ENCODE data around the gene EIF4G1.

Gene EIF4G1

DNA sequence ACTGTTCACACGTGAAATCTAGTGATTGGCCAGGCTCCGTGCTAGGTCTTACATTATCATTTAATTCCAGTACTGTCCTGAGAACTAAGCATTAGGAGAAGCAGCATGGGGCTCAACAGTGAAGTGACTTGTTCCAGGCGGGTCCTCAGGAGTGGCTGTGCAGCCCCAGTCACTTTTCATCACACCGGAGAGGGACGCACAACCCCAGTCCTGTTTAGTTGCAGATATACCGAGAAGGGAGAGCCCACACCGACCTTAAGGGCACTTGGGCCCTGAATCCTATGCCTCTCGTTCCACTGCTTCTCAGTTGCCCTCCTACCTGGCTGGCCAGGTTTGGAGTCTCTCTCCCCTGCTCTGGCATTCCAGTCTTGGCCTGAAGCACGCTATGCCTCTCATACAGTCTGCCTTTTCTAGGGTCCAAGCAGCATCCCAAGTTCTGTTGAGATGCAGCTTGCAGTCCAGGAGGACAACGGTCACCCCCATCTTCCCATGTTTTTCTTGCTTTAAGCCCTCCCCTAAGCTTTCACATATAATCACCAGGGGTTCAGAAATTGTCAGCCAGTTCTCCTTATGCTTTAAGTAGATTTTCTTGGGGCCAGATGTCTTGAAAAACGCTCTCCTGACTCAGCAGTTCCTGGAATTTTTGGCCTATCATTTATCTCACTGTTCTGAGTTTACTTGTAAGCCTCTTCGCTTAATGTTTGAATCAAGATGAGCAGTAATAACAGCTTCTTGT lies 33.1 kb downstream of the EIF4G1 start:
- H3K36me3 ChIP-seq = peaks cover 30% of the 10 kb centered on the region
- TF ChIP-seq, protein P1, sequence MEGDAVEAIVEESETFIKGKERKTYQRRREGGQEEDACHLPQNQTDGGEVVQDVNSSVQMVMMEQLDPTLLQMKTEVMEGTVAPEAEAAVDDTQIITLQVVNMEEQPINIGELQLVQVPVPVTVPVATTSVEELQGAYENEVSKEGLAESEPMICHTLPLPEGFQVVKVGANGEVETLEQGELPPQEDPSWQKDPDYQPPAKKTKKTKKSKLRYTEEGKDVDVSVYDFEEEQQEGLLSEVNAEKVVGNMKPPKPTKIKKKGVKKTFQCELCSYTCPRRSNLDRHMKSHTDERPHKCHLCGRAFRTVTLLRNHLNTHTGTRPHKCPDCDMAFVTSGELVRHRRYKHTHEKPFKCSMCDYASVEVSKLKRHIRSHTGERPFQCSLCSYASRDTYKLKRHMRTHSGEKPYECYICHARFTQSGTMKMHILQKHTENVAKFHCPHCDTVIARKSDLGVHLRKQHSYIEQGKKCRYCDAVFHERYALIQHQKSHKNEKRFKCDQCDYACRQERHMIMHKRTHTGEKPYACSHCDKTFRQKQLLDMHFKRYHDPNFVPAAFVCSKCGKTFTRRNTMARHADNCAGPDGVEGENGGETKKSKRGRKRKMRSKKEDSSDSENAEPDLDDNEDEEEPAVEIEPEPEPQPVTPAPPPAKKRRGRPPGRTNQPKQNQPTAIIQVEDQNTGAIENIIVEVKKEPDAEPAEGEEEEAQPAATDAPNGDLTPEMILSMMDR (IDR thresholded peaks at IDR 0.05; ENCODE audit: low read depth, low read length) = no peak
- no peaks in the 10 kb centered on the region for H3K27me3 ChIP-seq (ENCODE audit: insufficient read depth, low read depth, severe bottlenecking)
- no peak overlapping the region for H3K4me3 ChIP-seq (ENCODE audit: low read depth, low read length)
- H3K9me3 ChIP-seq (ENCODE audit: severe bottlenecking) = no peaks in the 10 kb centered on the region
- no peak for DNase-seq
- peak overlapping the region; percentile 68 for H3K27ac ChIP-seq

DNA sequence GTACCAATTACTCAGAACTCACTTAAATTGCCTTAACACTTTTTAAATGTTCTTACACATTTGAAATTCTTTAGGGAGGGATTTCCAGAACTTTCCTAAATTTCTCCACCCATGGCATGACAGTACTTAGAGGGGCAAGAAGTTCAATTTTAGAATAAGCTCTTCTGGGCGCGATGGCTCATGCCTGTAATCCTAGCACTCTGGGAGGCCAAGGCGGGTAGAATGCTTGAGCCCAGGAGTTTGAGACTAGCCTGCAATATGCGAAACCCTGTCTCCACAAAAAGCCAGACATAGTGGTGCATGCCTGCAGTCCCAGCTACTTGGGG lies 33.6 kb downstream of the EIF4G1 start:
- Histone ChIP-seq H3K36me3 (peaks cover 34% of the 10 kb centered on the region), H3K27me3 (ENCODE audit: insufficient read depth, low read depth, severe bottlenecking) (no peaks in the 10 kb centered on the region), H3K4me3 (ENCODE audit: low read depth, low read length) (no peak overlapping the region; the same call in 1 of the 2 replicates), H3K27ac (peak overlapping the region; percentile 68), H3K9me3 (ENCODE audit: severe bottlenecking) (no peaks in the 10 kb centered on the region)
- DNase-seq = peak; percentile 33
- TF ChIP-seq, protein P1 (IDR thresholded peaks at IDR 0.05; ENCODE audit: low read depth, low read length) = no peak

DNA sequence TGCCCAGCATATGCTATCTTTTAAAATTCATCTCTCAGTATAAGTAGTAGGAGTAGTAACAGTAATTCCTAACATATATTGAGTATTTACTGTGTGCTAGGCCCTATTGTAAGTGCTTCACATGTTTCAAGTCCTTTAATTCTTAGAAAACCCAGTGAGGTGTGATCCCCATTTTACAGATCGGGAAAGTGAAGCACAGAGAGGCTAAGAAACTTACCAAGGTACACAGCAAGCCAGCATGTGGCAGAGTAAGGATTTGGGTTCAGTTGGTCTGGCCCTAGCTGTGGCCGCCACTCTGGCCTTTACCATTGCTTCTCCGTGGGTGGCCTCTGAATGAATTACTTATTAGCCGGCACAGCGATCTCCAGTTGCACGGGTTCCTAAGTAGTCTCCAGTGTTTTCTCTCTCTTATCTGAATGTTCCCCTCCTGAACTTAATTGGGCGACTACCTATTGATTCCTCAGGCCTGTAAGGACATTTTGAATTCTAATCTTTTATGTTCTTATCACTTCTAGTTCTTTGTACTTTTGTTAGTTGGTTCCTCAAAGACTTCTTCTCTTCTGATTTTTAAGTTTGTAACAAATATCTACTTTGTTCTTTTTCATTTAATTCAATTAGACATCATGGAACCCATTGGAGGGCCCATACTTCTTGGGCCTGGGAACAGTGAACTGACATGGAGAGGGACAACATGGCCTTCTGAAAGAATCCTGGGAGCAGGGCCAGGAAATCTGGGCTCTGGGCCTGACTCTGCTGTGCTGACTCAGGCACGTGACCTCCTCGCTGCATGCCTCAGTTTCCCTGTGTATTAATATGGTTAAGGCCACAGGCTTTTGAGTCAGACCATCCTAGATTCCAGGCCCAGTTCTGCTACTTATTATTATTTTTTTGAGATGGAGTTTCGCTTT lies 35.4 kb downstream of the EIF4G1 start:
- H3K27me3 ChIP-seq (ENCODE audit: insufficient read depth, low read depth, severe bottlenecking) = no peaks in the 10 kb centered on the region
- no peaks in the 10 kb centered on the region for H3K9me3 ChIP-seq (ENCODE audit: severe bottlenecking)
- peaks cover 38% of the 10 kb centered on the region for H3K36me3 ChIP-seq
- TF ChIP-seq, protein P1 (IDR thresholded peaks at IDR 0.05; ENCODE audit: low read depth, low read length) = no peak
- no peak for DNase-seq
- H3K27ac ChIP-seq = no peak overlapping the region
- no peak overlapping the region for H3K4me3 ChIP-seq (ENCODE audit: low read depth, low read length)

DNA sequence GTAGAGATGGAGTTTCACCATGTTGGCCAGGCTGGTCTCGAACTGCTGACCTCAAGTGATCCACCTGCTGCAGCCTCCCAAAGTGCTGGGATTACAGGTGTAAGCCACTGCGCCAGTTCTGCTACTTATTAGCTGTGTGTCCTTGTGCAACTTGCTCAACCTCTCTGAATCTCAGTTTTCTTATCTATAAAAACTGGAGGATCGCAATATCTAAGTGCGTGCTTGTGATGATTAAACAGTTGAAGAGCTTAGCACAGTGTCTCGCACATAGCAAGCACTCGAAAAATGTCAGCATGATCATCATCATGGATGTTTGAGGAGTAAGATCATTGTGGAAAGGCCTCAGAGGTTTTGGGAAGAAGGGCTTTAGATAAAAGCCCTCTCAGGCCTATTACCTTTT lies 36.2 kb downstream of the EIF4G1 start:
- no peak overlapping the region for H3K27ac ChIP-seq
- peaks cover 45% of the 10 kb centered on the region for H3K36me3 ChIP-seq
- no peaks in the 10 kb centered on the region for H3K9me3 ChIP-seq (ENCODE audit: severe bottlenecking)
- H3K4me3 ChIP-seq (ENCODE audit: low read depth, low read length) = no peak overlapping the region
- no peak for DNase-seq
- H3K27me3 ChIP-seq (ENCODE audit: insufficient read depth, low read depth, severe bottlenecking) = no peaks in the 10 kb centered on the region
- TF ChIP-seq, protein P1 (IDR thresholded peaks at IDR 0.05; ENCODE audit: low read depth, low read length) = no peak

DNA sequence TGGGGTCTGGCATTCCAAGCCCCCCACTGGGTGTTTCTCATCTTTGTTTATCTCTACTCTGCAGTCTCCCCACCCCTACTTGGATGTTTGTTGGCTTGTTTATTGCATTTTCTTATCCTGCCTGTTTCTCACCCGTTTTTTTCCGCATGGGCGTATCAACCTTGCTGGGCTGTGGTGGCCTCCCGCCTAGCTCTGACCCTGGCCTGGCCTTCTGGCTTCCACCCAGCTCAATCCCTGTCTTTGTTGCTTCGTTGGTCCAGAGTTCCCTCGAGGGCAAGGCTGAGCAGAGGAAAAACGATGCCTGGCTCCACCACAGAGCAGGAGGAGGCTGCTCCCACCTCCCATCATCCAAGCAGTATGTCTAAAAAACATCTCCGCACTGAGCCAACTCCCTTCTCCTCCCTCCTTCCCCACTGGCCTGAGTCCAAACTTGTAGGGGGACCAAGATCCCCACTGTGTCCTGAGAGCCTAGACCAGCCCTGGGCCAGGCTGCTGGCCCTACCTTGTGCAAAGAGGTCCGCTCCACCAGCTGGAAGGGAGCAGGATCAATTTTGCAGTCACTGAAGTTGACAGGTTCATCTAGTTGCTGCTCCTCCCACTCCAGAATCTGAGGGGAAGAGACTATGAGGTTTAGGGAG lies 37.2 kb downstream of the EIF4G1 start:
- TF ChIP-seq, protein P1 (IDR thresholded peaks at IDR 0.05; ENCODE audit: low read depth, low read length) = no peak
- peaks cover 45% of the 10 kb centered on the region for H3K36me3 ChIP-seq

More for the DNA sequence above, 37.2 kb downstream of the EIF4G1 start:
- Histone ChIP-seq H3K9me3 (ENCODE audit: severe bottlenecking) (no peaks in the 10 kb centered on the region), H3K27me3 (ENCODE audit: insufficient read depth, low read depth, severe bottlenecking) (no peaks in the 10 kb centered on the region), H3K4me3 (ENCODE audit: low read depth, low read length) (no peak overlapping the region), H3K27ac (no peak overlapping the region)
- no peak for DNase-seq
